ENCODE measurements around the gene LDLRAD4.

- TF ChIP-seq POLR2AphosphoS5 (IDR thresholded peaks at IDR 0.05; ENCODE audit: low read depth) (no peak), CTCF (conservative IDR thresholded peaks at IDR 0.05; ENCODE audit: low read depth in 2 of 2) (no peak), REST (IDR thresholded peaks at IDR 0.05; ENCODE audit: unreplicated experiment) (no peak)
These were observed 229.2 kb downstream of the LDLRAD4 start for GRCh38 chr18:13447621-13448334.

Data from GM23338 (cell line).